Lung (tissue), 12 donors: Measurements from ENCODE around the gene PRMT7. TPM values are rescaled to one million over a fixed set of nuclear protein-coding genes. Genes with fewer than 3 reads are reported as not detected.

Experiments used
- ATAC-seq: fragments of 200-7000 bp; cut with Tn5 transposase; one replicate; pipeline ENCODE4 v1.9.1; 2020; ENCODE audit warnings: moderate number of reproducible peaks; ENCODE audit not compliant: insufficient read depth, low FRiP score
- DNase-seq, 3 donors: peaks; one replicate each; pipeline ENCODE4 v3.0.0-alpha.2; 2013 to 2017
- H3K27ac ChIP-seq, 2 donors: one replicate each; pipeline ENCODE4 v1.5.1; 2013; ENCODE audit warnings: mild to moderate bottlenecking in 2 of 2, moderate library complexity in 2 of 2, control low read depth in 1 of 2, inconsistent platforms in 1 of 2, low read depth in 1 of 2, low read length in 1 of 2
- H3K27me3 ChIP-seq, 3 donors: one replicate each; pipeline ENCODE4 v1.5.1; 2013; ENCODE audit warnings: low read length in 2 of 3; ENCODE audit not compliant: control insufficient read depth in 3 of 3, insufficient read depth in 3 of 3
- H3K36me3 ChIP-seq, 4 donors: one replicate each; pipeline ENCODE4 v1.5.1; 2013; ENCODE audit warnings: low read length in 4 of 4, mild to moderate bottlenecking in 1 of 4, moderate library complexity in 1 of 4; ENCODE audit not compliant: control insufficient read depth in 4 of 4, insufficient read depth in 4 of 4
- H3K4me1 ChIP-seq, 5 donors: one replicate each; pipeline ENCODE4 v1.5.1; 2013; ENCODE audit warnings: low read length in 5 of 5, mild to moderate bottlenecking in 2 of 5, moderate library complexity in 1 of 5; ENCODE audit not compliant: control insufficient read depth in 5 of 5, insufficient read depth in 5 of 5
- H3K4me3 ChIP-seq: one replicate; pipeline ENCODE4 v1.5.1; 2013; ENCODE audit warnings: mild to moderate bottlenecking, control low read depth, moderate library complexity
- H3K9ac ChIP-seq, 2 donors: one replicate each; pipeline ENCODE4 v1.5.1; 2013; ENCODE audit warnings: low read length in 2 of 2, control low read depth in 1 of 2; ENCODE audit not compliant: insufficient read depth in 1 of 2
- H3K9me3 ChIP-seq, 4 donors: one replicate each; pipeline ENCODE4 v1.5.1; 2013; ENCODE audit warnings: low read length in 3 of 4, mild to moderate bottlenecking in 1 of 4, moderate library complexity in 1 of 4; ENCODE audit not compliant: control insufficient read depth in 4 of 4, insufficient read depth in 3 of 4
- WGBS, 2 donors: extraction: QIAGEN DNeasy Blood & Tissue Kit; methylation state at CpG; one replicate each; pipeline ENCODE4 v1.1.7; 2013; 5-methylcytosine and 5-hydroxymethylcytosine counted together
- polyA plus RNA-seq, 2 donors: library from polyadenylated mRNA; stranded (reverse); fragments of 200-250 nt; gene quantifications; one replicate each; pipeline ENCODE4 v1.2.1, GENCODE V29; 2013
- total RNA-seq, 2 donors: library from RNA; depleted of rRNA in 1 of 2; stranded (reverse); fragments of >200 nt in 1 of 2; gene quantifications; one replicate each; pipeline ENCODE4 v1.2.1, GENCODE V29; 2014 to 2021
- TF ChIP-seq, protein P1 (sequence below): IDR thresholded peaks from 2 replicates; pipeline ENCODE4 v1.5.1; 2012; ENCODE audit warnings: mild to moderate bottlenecking; ENCODE audit errors: control extremely low read depth, extremely low read depth
- donor health status: control.
- donor health status: control.
- donor health status: Bipolar disorder and iron deficiency.
- donor health status: healthy.
- donor health status: DM: yes; HTN: yes; CAD: no.

The PRMT7 gene
- total and polyA plus RNA-seq, 4 donors: 20.3 to 55.5 (median 38.4) TPM

DNA sequence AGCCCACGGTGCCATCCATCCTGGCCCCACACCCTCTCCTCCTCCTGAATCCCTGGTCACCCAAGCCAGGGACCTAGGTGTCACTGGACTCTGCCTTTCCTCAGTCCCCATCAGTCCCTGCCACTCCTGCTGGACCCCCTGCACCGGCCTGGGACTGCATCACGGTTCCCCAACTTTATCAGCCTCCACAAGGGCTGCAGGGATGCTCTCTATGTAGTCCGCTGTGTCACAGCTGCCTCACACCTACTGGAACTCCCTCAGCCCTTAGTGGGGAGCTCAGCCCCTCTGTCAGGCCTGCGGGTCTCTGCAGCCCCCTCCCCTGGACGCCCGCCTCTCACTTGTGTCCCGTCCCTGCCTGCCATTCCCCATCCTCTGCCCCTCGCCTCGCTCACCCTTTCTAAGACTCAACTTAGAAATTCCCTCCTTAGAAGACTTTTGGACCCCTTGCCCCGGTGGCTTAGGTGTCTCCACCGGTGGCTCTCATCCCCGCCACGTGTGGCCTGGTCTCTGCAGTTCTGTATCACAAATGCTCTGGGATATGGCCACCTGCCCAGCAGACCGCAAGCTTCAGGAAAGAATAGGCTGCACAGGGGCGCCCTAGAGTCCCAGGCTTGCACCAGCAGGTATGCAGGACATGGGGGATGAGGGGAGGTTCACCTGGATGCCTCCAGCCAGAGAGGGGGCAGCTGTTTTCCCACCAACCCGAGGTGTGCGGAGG is 62.9 kb downstream of the PRMT7 start:
- H3K4me3 ChIP-seq: no peak overlapping the region
- H3K36me3 ChIP-seq: no peaks in the 10 kb centered on the region
- H3K4me1 ChIP-seq: peaks cover 0 to 4% (median 0%) of the 10 kb centered on the region in 5 donors
- no peak overlapping the region for H3K9ac ChIP-seq
- no peaks in the 10 kb centered on the region for H3K9me3 ChIP-seq
- no peaks in the 10 kb centered on the region for H3K27me3 ChIP-seq
- DNase-seq (no peak), ATAC-seq (no peak)
- 86 to 94% methylated on average over 18 of the region's 18 CpGs for whole genome bisulfite sequencing, 2 donors
- TF ChIP-seq, protein P1, sequence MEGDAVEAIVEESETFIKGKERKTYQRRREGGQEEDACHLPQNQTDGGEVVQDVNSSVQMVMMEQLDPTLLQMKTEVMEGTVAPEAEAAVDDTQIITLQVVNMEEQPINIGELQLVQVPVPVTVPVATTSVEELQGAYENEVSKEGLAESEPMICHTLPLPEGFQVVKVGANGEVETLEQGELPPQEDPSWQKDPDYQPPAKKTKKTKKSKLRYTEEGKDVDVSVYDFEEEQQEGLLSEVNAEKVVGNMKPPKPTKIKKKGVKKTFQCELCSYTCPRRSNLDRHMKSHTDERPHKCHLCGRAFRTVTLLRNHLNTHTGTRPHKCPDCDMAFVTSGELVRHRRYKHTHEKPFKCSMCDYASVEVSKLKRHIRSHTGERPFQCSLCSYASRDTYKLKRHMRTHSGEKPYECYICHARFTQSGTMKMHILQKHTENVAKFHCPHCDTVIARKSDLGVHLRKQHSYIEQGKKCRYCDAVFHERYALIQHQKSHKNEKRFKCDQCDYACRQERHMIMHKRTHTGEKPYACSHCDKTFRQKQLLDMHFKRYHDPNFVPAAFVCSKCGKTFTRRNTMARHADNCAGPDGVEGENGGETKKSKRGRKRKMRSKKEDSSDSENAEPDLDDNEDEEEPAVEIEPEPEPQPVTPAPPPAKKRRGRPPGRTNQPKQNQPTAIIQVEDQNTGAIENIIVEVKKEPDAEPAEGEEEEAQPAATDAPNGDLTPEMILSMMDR: no peak
- no peak overlapping the region for H3K27ac ChIP-seq

DNA sequence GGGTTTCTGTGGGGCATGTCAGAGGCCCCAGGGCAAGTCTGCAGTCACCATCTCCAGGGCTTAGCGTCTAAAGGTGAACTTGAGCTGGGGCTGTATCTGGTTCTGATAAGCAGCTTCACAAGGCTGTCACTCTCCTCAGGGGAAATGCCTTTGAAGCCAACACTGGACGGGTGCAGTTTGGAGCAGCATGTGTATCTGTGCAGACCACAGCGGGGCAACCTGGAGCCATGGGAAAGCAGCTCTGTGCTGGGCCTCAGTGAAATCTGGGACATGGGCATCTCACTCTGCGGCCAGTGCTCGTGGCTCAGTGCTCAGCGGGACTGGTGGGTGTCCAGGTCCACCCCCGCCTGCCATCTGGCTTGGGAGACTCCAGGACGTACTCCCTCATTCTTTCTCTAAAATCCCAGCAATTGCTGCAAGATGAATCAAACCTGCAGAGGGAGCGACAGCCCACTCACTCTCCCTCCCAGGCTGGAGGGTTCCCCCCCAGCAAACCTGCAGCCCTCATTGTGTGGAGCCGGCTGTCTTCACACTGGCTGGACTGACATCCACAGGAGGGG is 63.5 kb downstream of the PRMT7 start:
- no peak for DNase-seq
- ATAC-seq: no peak
- H3K27me3 ChIP-seq: no peaks in the 10 kb centered on the region
- H3K4me1 ChIP-seq: peaks cover 0 to 4% (median 0%) of the 10 kb centered on the region in 5 donors
- H3K9ac ChIP-seq: no peak overlapping the region
- H3K27ac ChIP-seq: no peak overlapping the region
- 88 to 94% methylated on average over 10 of the region's 10 CpGs for WGBS, 2 donors
- no peaks in the 10 kb centered on the region for H3K36me3 ChIP-seq
- TF ChIP-seq, protein P1: no peak
- H3K4me3 ChIP-seq: no peak overlapping the region
- no peaks in the 10 kb centered on the region for H3K9me3 ChIP-seq

DNA sequence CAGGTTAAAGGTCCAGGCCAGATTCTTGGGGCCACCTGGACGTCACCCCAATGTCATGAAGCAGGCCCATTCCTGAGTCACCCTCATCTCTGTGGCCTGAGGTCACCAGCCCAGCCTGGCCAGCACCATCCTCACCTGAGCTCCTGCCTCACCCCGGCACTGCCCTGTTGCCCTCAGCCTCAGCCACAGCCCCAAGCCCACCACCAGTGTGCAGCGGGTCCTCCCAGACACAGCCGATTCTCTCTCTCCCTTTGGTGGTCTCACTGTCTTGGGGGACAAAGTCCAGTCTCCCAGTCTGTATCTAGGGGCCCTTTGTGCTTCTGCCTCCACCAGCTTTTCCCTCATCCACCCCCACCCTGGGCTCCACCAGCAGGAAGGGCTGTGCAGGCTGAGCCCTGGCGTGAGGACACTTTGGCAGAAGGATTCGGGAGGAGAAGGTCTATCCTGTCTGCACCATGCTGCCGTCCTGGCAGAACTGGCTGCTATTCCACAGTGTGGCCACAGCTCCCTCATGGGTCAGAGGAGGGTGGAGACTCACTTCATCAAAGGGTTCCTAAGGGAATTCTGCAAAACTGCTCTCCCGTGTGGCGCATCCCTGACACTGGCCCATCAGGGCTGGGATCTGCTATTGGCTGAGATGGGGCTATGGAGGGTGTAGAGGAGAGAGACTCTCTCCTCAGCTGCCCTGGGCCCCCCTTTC is 64.3 kb downstream of the PRMT7 start:
- TF ChIP-seq, protein P1: no peak
- DNase-seq (no peak), ATAC-seq (no peak)
- H3K27ac ChIP-seq: no peak overlapping the region
- H3K27me3 ChIP-seq: no peaks in the 10 kb centered on the region
- no peak overlapping the region for H3K4me3 ChIP-seq
- H3K9ac ChIP-seq: no peak overlapping the region
- H3K36me3 ChIP-seq: no peaks in the 10 kb centered on the region
- WGBS, 2 donors: 88 to 95% methylated on average over 9 of the region's 9 CpGs
- H3K4me1 ChIP-seq: peaks cover 0 to 4% (median 0%) of the 10 kb centered on the region in 5 donors
- H3K9me3 ChIP-seq: no peaks in the 10 kb centered on the region
